HCT116 (cell line): ENCODE data around the gene CYP2S1. TPM values are rescaled to one million over a fixed set of nuclear protein-coding genes. Genes with fewer than 3 reads are reported as not detected.

Source experiments
- ATAC-seq: fragments of 200-7000 bp; cut with Tn5 transposase; 2 replicates; pipeline ENCODE4 v1.9.1; 2020; ENCODE audit warnings: mild to moderate bottlenecking, moderate library complexity
- BruUV-seq: library from RNA; stranded (reverse); fragments of 400-500 nt; replicated peaks from 2 replicates; lab custom pipeline; 2021; lab: Mats Ljungman, UMichigan
- CTCF ChIA-PET: fragments of 300-600 bp; sonication (Branson Sonifier 250); formaldehyde crosslinking; loops from one replicate; lab custom pipeline; 2021; ENCODE audit warnings: antibody characterized with exemption; lab: Charles Lee
- POLR2A ChIA-PET: fragments of 300-600, 350-600 bp; sonication (Branson Sonifier 250); formaldehyde crosslinking; loops from one replicate; lab custom pipeline; 2021; ENCODE audit warnings: antibody characterized with exemption; lab: Charles Lee
- RAD21 ChIA-PET, 2 experiments: fragments of 300-600 bp; sonication (Branson Sonifier 250); formaldehyde crosslinking; loops; one replicate each; lab custom pipeline; 2023; ENCODE audit warnings: low total read pairs in 2 of 2; ENCODE audit not compliant: uncharacterized antibody in 2 of 2, unreplicated experiment in 2 of 2, low non-redundant PET in 1 of 2; lab: Charles Lee
- DNase-seq: peaks from one replicate; pipeline ENCODE4 v3.0.0-alpha.2; 2010; ENCODE audit warnings: low read depth, low spot score
- H2AFZ ChIP-seq: fragments of 200-600 bp; shearing (Covaris generic), sonication (generic); 2 replicates; pipeline ENCODE4 v1.6.1; 2017; ENCODE audit warnings: low read depth, mixed run types, mixed read lengths, antibody characterized with exemption, low read length; ENCODE audit not compliant: poor library complexity, severe bottlenecking
- H3K27ac ChIP-seq: 2 replicates; pipeline ENCODE4 v1.5.1; 2012; ENCODE audit warnings: low read depth, low read length
- H3K27me3 ChIP-seq: fragments of 200-600 bp; sonication (generic); 2 replicates; pipeline ENCODE4 v1.6.1; 2016; ENCODE audit warnings: mixed run types, low read length, mixed read lengths; ENCODE audit not compliant: insufficient read depth
- H3K36me3 ChIP-seq, 2 experiments: fragments of 200-500 bp in 1 of 2; fragments of 200-600 bp in 1 of 2; sonication (Bioruptor generic) in 1 of 2; sonication (generic) in 1 of 2; 2 replicates each; pipeline versions ENCODE4 v1.5.1 to v1.6.1; 2014 to 2016; ENCODE audit warnings: low read length in 2 of 2, inconsistent platforms in 1 of 2, mixed read lengths in 1 of 2, mixed run types in 1 of 2; ENCODE audit not compliant: insufficient read depth in 2 of 2, control insufficient read depth in 1 of 2
- H3K4me1 ChIP-seq, 2 experiments: fragments of 200-600 bp in 1 of 2; sonication (generic) in 1 of 2; 2 replicates each; pipeline versions ENCODE4 v1.5.1 to v1.6.1; 2012 to 2017; ENCODE audit warnings: low read length in 2 of 2, inconsistent platforms in 1 of 2, mild to moderate bottlenecking in 1 of 2, mixed read lengths in 1 of 2, mixed run types in 1 of 2, moderate library complexity in 1 of 2; ENCODE audit not compliant: insufficient read depth in 2 of 2, control insufficient read depth in 1 of 2
- H3K4me2 ChIP-seq: fragments of 200-600 bp; sonication (generic); 2 replicates; pipeline ENCODE4 v1.6.1; 2017; ENCODE audit warnings: mixed run types, low read length, mixed read lengths
- H3K4me3 ChIP-seq, 2 experiments: fragments of 200-600 bp in 1 of 2; sonication (generic) in 1 of 2; replicated peaks in 1 of 2; 2 replicates each; pipeline ENCODE4 v1.5.1; 2011 to 2016; ENCODE audit warnings: low read length in 2 of 2, control low read depth in 1 of 2, low read depth in 1 of 2, mild to moderate bottlenecking in 1 of 2, mixed read lengths in 1 of 2, mixed run types in 1 of 2
- H3K79me2 ChIP-seq: fragments of 200-600 bp; sonication (generic); 2 replicates; pipeline ENCODE4 v1.6.1; 2017; ENCODE audit warnings: mild to moderate bottlenecking, mixed run types, low read length, moderate library complexity, mixed read lengths; ENCODE audit not compliant: insufficient read depth
- H3K9ac ChIP-seq: fragments of 200-600 bp; sonication (generic); 2 replicates; pipeline ENCODE4 v1.6.1; 2016; ENCODE audit warnings: low read length, mixed read lengths
- H3K9me2 ChIP-seq: fragments of 200-600 bp; sonication (generic), shearing (Covaris generic); 2 replicates; pipeline ENCODE4 v1.6.1; 2017; ENCODE audit warnings: mixed run types, mild to moderate bottlenecking, moderate library complexity; ENCODE audit not compliant: insufficient read depth
- H3K9me3 ChIP-seq, 2 experiments: fragments of 200-500 bp in 1 of 2; fragments of 200-600 bp in 1 of 2; sonication (Bioruptor generic) in 1 of 2; sonication (generic) in 1 of 2; 2 replicates each; pipeline ENCODE4 v1.6.1; 2014 to 2017; ENCODE audit warnings: low read length in 2 of 2, mixed read lengths in 2 of 2, inconsistent platforms in 1 of 2, low read depth in 1 of 2, mild to moderate bottlenecking in 1 of 2, mixed run types in 1 of 2, moderate library complexity in 1 of 2; ENCODE audit not compliant: control insufficient read depth in 1 of 2, insufficient read depth in 1 of 2
- H4K20me1 ChIP-seq: fragments of 200-600 bp; sonication (generic), shearing (Covaris generic); 2 replicates; pipeline ENCODE4 v1.6.1; 2017; ENCODE audit warnings: mixed run types, mild to moderate bottlenecking, moderate library complexity; ENCODE audit not compliant: insufficient read depth
- CTCF ChIP-seq, 3 experiments: fragments of 200-600 bp in 1 of 3; sonication (generic) in 1 of 3; IDR thresholded peaks in 2 of 3; conservative IDR thresholded peaks in 1 of 3; 2 replicates each; pipeline ENCODE4 v1.5.1; 2012 to 2017; ENCODE audit warnings: low read depth in 2 of 3, low read length in 2 of 3, antibody characterized with exemption in 1 of 3, borderline replicate concordance in 1 of 3, control low read depth in 1 of 3, mild to moderate bottlenecking in 1 of 3, mixed read lengths in 1 of 3, mixed run types in 1 of 3, moderate library complexity in 1 of 3; ENCODE audit not compliant: insufficient read depth in 1 of 3
- POLR2A ChIP-seq: IDR thresholded peaks from 2 replicates; pipeline ENCODE4 v1.7.0; 2011; ENCODE audit warnings: borderline replicate concordance; ENCODE audit not compliant: insufficient read depth, insufficient read length; ENCODE audit errors: extremely low read depth
- REST ChIP-seq: IDR thresholded peaks from 2 replicates; pipeline ENCODE4 v1.6.1; 2012; ENCODE audit warnings: low read depth
- SP1 ChIP-seq: IDR thresholded peaks from 2 replicates; pipeline ENCODE4 v1.6.1; 2012; ENCODE audit warnings: low read depth
- TCF7L2 ChIP-seq: IDR thresholded peaks from 2 replicates; pipeline ENCODE4 v1.7.0; 2011; ENCODE audit warnings: borderline replicate concordance, inconsistent platforms; ENCODE audit not compliant: insufficient read depth, insufficient read length; ENCODE audit errors: extremely low read depth
- YY1 ChIP-seq: IDR thresholded peaks from 2 replicates; pipeline ENCODE4 v1.6.1; 2011; ENCODE audit warnings: low read length, low read depth, moderate library complexity, mild to moderate bottlenecking; ENCODE audit not compliant: insufficient replicate concordance; ENCODE audit errors: extremely low read depth
- ZBTB33 ChIP-seq: IDR thresholded peaks from 2 replicates; pipeline ENCODE4 v1.6.1; 2011; ENCODE audit warnings: mild to moderate bottlenecking, low read length, moderate library complexity; ENCODE audit not compliant: insufficient replicate concordance; ENCODE audit errors: extremely low read depth
- intact Hi-C: fragments of 100-400 bp; cut with micrococcal nuclease; formaldehyde crosslinking; loops from 2 replicates; pipeline ENCODE4 v1.10.0; 2022
- total RNA-seq: library from RNA; stranded (reverse); gene quantifications from one replicate; pipeline ENCODE4 v1.2.1, GENCODE V29; 2021; ENCODE audit not compliant: unreplicated experiment

The CYP2S1 gene
- total RNA-seq, 1 experiment from 2014 or later: 17.6 TPM

GRCh38 chr19:41219924-41220567, 27.0 kb downstream of the CYP2S1 start:
- TF ChIP-seq SP1: no peak
- no peak for TF ChIP-seq ZBTB33
- TF ChIP-seq REST: no peak
- TF ChIP-seq TCF7L2: no peak
- no peak for TF ChIP-seq YY1
- TF ChIP-seq CTCF (IDR thresholded peaks at IDR 0.05 in 2 of 3, conservative IDR thresholded peaks at IDR 0.05 in 1 of 3; ENCODE audit: borderline replicate concordance in 1 of 3, insufficient read depth in 1 of 3, low read depth in 2 of 3, low read length in 2 of 3): no peak
- TF ChIP-seq POLR2A: no peak
- Histone ChIP-seq H3K27ac (peak overlapping the region; percentile 86), H3K9ac (peak overlapping the region; percentile 89), H3K9me3 (no peaks in the 10 kb centered on the region), H3K4me2 (peak overlapping the region; percentile 98), H3K36me3 (peaks cover 0 to 17% of the 10 kb centered on the region in 2 experiments; a peak in 1 of 4 replicates), H3K79me2 (peaks cover 53% of the 10 kb centered on the region), H3K9me2 (no peaks in the 10 kb centered on the region), H3K27me3 (no peaks in the 10 kb centered on the region), H2AFZ (no peak overlapping the region), H3K4me3 (peak overlapping the region; percentile 64 to 93), H3K4me1 (peaks cover 40 to 80% of the 10 kb centered on the region in 2 experiments), H4K20me1 (no peaks in the 10 kb centered on the region)
- intact Hi-C loops: no loop called here
- no peak for DNase-seq
- no peak for ATAC-seq
- ChIA-PET POLR2A (interaction anchor here (1.2 to 2.0 kb wide), 3 partner anchors 9 to 44 kb away, joined by 5 to 14 read pairs (median 6); partner anchors contain the start of gene HNRNPUL1), CTCF (interaction anchor here (1.2 to 1.8 kb wide), 2 partner anchors 16 to 42 kb away, joined by 7 read pairs; no protein-coding TSS in a partner anchor), RAD21 (no interaction called here)
- BruUV-seq: no TSS peak
